PC-9 (cell line): Measurements from ENCODE around the gene EPHB2.

Source experiments
- CTCF ChIP-seq: fragments of 200-600 bp; sonication (generic); conservative IDR thresholded peaks from 2 replicates; pipeline ENCODE4 v1.6.1; 2017; ENCODE audit warnings: mixed run types, antibody characterized with exemption, mild to moderate bottlenecking, moderate library complexity
- EZH2 ChIP-seq: fragments of 200-600 bp; sonication (generic); IDR thresholded peaks from 2 replicates; pipeline ENCODE4 v1.8.0; 2017; ENCODE audit warnings: antibody characterized with exemption, low read depth

- TF ChIP-seq CTCF (no peak), EZH2 (no peak)
Measured at GRCh38 chr1:22676916-22677583, 33.6 kb upstream of the EPHB2 start.
